Measurements from ENCODE around the gene IMPG1.

DNA sequence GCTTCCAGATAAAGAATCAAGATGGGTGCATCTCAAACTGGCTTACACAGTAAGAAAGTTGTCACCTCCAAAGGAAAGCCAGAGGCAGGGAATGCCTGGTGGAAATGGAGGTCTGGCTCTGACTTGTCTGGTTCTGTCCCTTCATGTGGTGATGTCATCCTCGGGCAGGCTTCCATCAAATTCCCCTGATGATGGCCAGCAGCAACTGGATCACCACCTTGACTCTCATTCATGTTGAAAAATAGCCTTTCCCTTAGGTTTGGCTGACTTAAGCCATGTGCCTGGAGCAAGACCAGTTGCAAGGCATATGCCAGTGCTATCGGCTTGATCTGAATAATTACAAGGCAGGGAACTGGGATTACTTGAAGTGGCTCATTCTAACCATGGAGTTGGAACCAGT lies 28.8 kb downstream of the IMPG1 start:
- TF ChIP-seq CTCF (IDR thresholded peaks at IDR 0.05; ENCODE audit: low read depth, low read length) = no peak
- TF ChIP-seq POLR2A (IDR thresholded peaks at IDR 0.05; ENCODE audit: extremely low read depth, insufficient read length) = no peak
